HG03378 (cell line): ENCODE measurements around the gene HOXC9.

Experiments used
- ATAC-seq: cut with Tn5 transposase; IDR thresholded peaks from one replicate; pipeline ENCODE4 v1.9.1; 2021; ENCODE audit warnings: mild to moderate bottlenecking, moderate library complexity; ENCODE audit not compliant: unreplicated experiment

Gene HOXC9

GRCh38 chr12:54000116-54001114, at the start of gene HOXC9:
Gene HOXC9 (plus strand): TSS chr12:54000161. CDS start chr12:54000189, 28 bp downstream.
- ATAC-seq = no peak

- ATAC-seq = no peak
Observed at GRCh38 chr12:53950437-53950773, 49.6 kb upstream of the HOXC9 start.

GRCh38 chr12:53950789-53951576, 49.0 kb upstream of the HOXC9 start:
- no peak for ATAC-seq

GRCh38 chr12:53951577-53952334, 48.2 kb upstream of the HOXC9 start:
- ATAC-seq = no peak

GRCh38 chr12:53952335-53952694, 47.6 kb upstream of the HOXC9 start:
- ATAC-seq = no peak

- ATAC-seq = no peak
Observed at GRCh38 chr12:53952871-53953734, 46.9 kb upstream of the HOXC9 start.

- ATAC-seq = no peak
Observed at GRCh38 chr12:53953831-53954693, 45.9 kb upstream of the HOXC9 start.

- no peak for ATAC-seq
Observed at GRCh38 chr12:53954694-53955035, 45.3 kb upstream of the HOXC9 start, which contains the start of gene HOXC12. Gene HOXC12 (plus strand): TSS chr12:53954903. CDS start chr12:53954930, 27 bp downstream.

GRCh38 chr12:53955036-53955775, 44.8 kb upstream of the HOXC9 start:
- ATAC-seq = no peak

GRCh38 chr12:53955776-53956250, 44.1 kb upstream of the HOXC9 start:
- no peak for ATAC-seq

- no peak for ATAC-seq
Observed at GRCh38 chr12:53956251-53956887, 43.6 kb upstream of the HOXC9 start.

- no peak for ATAC-seq
Observed at GRCh38 chr12:53956914-53957536, 42.9 kb upstream of the HOXC9 start.

GRCh38 chr12:53958128-53958527, 41.8 kb upstream of the HOXC9 start:
- ATAC-seq = no peak

- ATAC-seq = no peak
Observed at GRCh38 chr12:53959314-53959713, 40.6 kb upstream of the HOXC9 start.

- ATAC-seq = no peak
Observed at GRCh38 chr12:53960187-53961024, 39.6 kb upstream of the HOXC9 start.

- ATAC-seq = no peak
Observed at GRCh38 chr12:53961025-53961761, 38.8 kb upstream of the HOXC9 start.
